OCI-LY1 (cell line): ENCODE measurements around the gene GTPBP1.

Source experiments
- H2AFZ ChIP-seq: fragments of 200-600 bp; sonication (generic), shearing (Covaris generic); 2 replicates; pipeline ENCODE4 v1.6.0; 2014; ENCODE audit warnings: antibody characterized with exemption, mild to moderate bottlenecking, low read length
- H3F3A ChIP-seq: fragments of 200-600 bp; sonication (generic), shearing (Covaris generic); 2 replicates; pipeline ENCODE4 v1.6.0; 2014; ENCODE audit warnings: mild to moderate bottlenecking, antibody characterized with exemption, low read length, moderate library complexity; ENCODE audit not compliant: insufficient read depth
- H3K27ac ChIP-seq: fragments of 200-600 bp; sonication (generic); 2 replicates; pipeline ENCODE4 v1.5.1; 2014; ENCODE audit warnings: low read length, mixed run types, mild to moderate bottlenecking, low read depth; ENCODE audit not compliant: poor library complexity, severe bottlenecking
- H3K27me3 ChIP-seq: fragments of 200-600 bp; sonication (generic); 2 replicates; pipeline ENCODE4 v1.6.0; 2014; ENCODE audit warnings: antibody characterized with exemption, mild to moderate bottlenecking, low read length, moderate library complexity; ENCODE audit not compliant: insufficient read depth
- H3K36me3 ChIP-seq: fragments of 200-600 bp; sonication (generic); 2 replicates; pipeline ENCODE4 v1.6.1; 2014; ENCODE audit warnings: mild to moderate bottlenecking, antibody characterized with exemption, low read length, moderate library complexity, mixed read lengths; ENCODE audit not compliant: insufficient read depth
- H3K4me1 ChIP-seq: fragments of 200-600 bp; sonication (generic); 2 replicates; pipeline ENCODE4 v1.5.1; 2014; ENCODE audit warnings: mild to moderate bottlenecking, low read length, moderate library complexity; ENCODE audit not compliant: insufficient read depth, severe bottlenecking
- H3K4me2 ChIP-seq: fragments of 200-600 bp; sonication (generic), shearing (Covaris generic); 2 replicates; pipeline ENCODE4 v1.6.1; 2014; ENCODE audit warnings: low read length
- H3K4me3 ChIP-seq: fragments of 200-600 bp; sonication (generic); 2 replicates; pipeline ENCODE4 v1.5.1; 2014; ENCODE audit warnings: low read length, low read depth, mild to moderate bottlenecking, mixed read lengths; ENCODE audit not compliant: poor library complexity, severe bottlenecking
- H3K79me2 ChIP-seq: fragments of 200-600 bp; shearing (Covaris generic); 2 replicates; pipeline ENCODE4 v1.6.1; 2016; ENCODE audit warnings: mixed run types, low read length, mixed read lengths; ENCODE audit not compliant: insufficient read depth
- H3K9ac ChIP-seq: fragments of 200-600 bp; sonication (generic), shearing (Covaris generic); 2 replicates; pipeline ENCODE4 v1.6.1; 2014; ENCODE audit warnings: mild to moderate bottlenecking, low read length, mixed read lengths
- H3K9me2 ChIP-seq: fragments of 200-600 bp; sonication (generic), shearing (Covaris generic); 2 replicates; pipeline ENCODE4 v1.6.1; 2014; ENCODE audit warnings: low read depth, mild to moderate bottlenecking, low read length, mixed read lengths
- H3K9me3 ChIP-seq: fragments of 200-600 bp; shearing (Covaris generic); 2 replicates; pipeline ENCODE4 v1.6.1; 2014; ENCODE audit warnings: low read length, mixed read lengths
- H4K20me1 ChIP-seq: fragments of 200-600 bp; sonication (generic), shearing (Covaris generic); 2 replicates; pipeline ENCODE4 v1.6.0; 2016; ENCODE audit warnings: mild to moderate bottlenecking, low read length; ENCODE audit not compliant: insufficient read depth
- CTCF ChIP-seq: fragments of 200-600 bp; sonication (generic), shearing (Covaris generic); IDR thresholded peaks from 2 replicates; pipeline ENCODE4 v1.5.1; 2017; ENCODE audit warnings: mild to moderate bottlenecking, antibody characterized with exemption, low read length, moderate library complexity, mixed read lengths
- EZH2 ChIP-seq: fragments of 200-600 bp; sonication (generic), shearing (Covaris generic); IDR thresholded peaks from 2 replicates; pipeline ENCODE4 v1.8.0; 2017; ENCODE audit warnings: borderline replicate concordance, mixed run types, mild to moderate bottlenecking, antibody characterized with exemption, low read length, moderate library complexity, mixed read lengths

GTPBP1 gene

GRCh38 chr22:38706101-38706900 lies 557 bp downstream of the GTPBP1 start:
- H2AFZ ChIP-seq, result no peak overlapping the region
- peak overlapping the region; percentile 91 for H3K9ac ChIP-seq
- H4K20me1 ChIP-seq, result 0 out of 2 replicates have a peak, but pooled peaks cover 5% of the 10 kb centered on the region
- peak overlapping the region; percentile 97 for H3K4me2 ChIP-seq
- H3K79me2 ChIP-seq, result peaks cover 46% of the 10 kb centered on the region
- no peaks in the 10 kb centered on the region for H3K9me3 ChIP-seq
- H3K27ac ChIP-seq, result peak overlapping the region; percentile 25
- H3F3A ChIP-seq, result no peaks in the 10 kb centered on the region
- TF ChIP-seq EZH2, result no peak
- no peak for TF ChIP-seq CTCF
- H3K4me1 ChIP-seq, result peaks cover 61% of the 10 kb centered on the region
- H3K27me3 ChIP-seq, result no peaks in the 10 kb centered on the region
- no peaks in the 10 kb centered on the region for H3K9me2 ChIP-seq
- peaks cover 16% of the 10 kb centered on the region; the same call in 1 of the 2 replicates for H3K36me3 ChIP-seq
- peak overlapping the region; percentile 98 for H3K4me3 ChIP-seq

- no peak overlapping the region for H2AFZ ChIP-seq
- peak overlapping the region; percentile 97 for H3K4me2 ChIP-seq
- H3K27me3 ChIP-seq, result no peaks in the 10 kb centered on the region
- peaks cover 48% of the 10 kb centered on the region for H3K79me2 ChIP-seq
- H3K4me3 ChIP-seq, result peak overlapping the region; percentile 98
- no peaks in the 10 kb centered on the region for H3K9me2 ChIP-seq
- peak overlapping the region; percentile 91 for H3K9ac ChIP-seq
- peaks cover 16% of the 10 kb centered on the region; the same call in 1 of the 2 replicates for H3K36me3 ChIP-seq
- no peaks in the 10 kb centered on the region for H3F3A ChIP-seq
- H4K20me1 ChIP-seq, result 0 out of 2 replicates have a peak, but pooled peaks cover 5% of the 10 kb centered on the region
- peaks cover 55% of the 10 kb centered on the region for H3K4me1 ChIP-seq
- no peak for TF ChIP-seq CTCF
- no peak for TF ChIP-seq EZH2
- H3K27ac ChIP-seq, result peak overlapping the region; percentile 25
- no peaks in the 10 kb centered on the region for H3K9me3 ChIP-seq
Observed at GRCh38 chr22:38706901-38707195, 1.1 kb downstream of the GTPBP1 start.

GRCh38 chr22:38707346-38707745 lies 1.6 kb downstream of the GTPBP1 start:
- Histone ChIP-seq H3K9me3 (no peaks in the 10 kb centered on the region), H3K4me1 (peaks cover 53% of the 10 kb centered on the region), H3K4me3 (peak overlapping the region; percentile 98), H2AFZ (no peak overlapping the region), H4K20me1 (0 out of 2 replicates have a peak, but pooled peaks cover 5% of the 10 kb centered on the region), H3K36me3 (peaks cover 21% of the 10 kb centered on the region; the same call in 1 of the 2 replicates), H3K27ac (peak overlapping the region; percentile 25), H3F3A (no peaks in the 10 kb centered on the region), H3K79me2 (peaks cover 53% of the 10 kb centered on the region), H3K27me3 (no peaks in the 10 kb centered on the region), H3K4me2 (peak overlapping the region; percentile 97), H3K9ac (peak overlapping the region; percentile 91), H3K9me2 (no peaks in the 10 kb centered on the region)
- TF ChIP-seq EZH2 (no peak), CTCF (no peak)
